ENCODE measurements around the gene TFF2. TPM values are rescaled to one million over a fixed set of nuclear protein-coding genes. Genes with fewer than 3 reads are reported as not detected.

TFF2 gene
- total and polyA plus RNA-seq, 11 donors = not detected

DNA sequence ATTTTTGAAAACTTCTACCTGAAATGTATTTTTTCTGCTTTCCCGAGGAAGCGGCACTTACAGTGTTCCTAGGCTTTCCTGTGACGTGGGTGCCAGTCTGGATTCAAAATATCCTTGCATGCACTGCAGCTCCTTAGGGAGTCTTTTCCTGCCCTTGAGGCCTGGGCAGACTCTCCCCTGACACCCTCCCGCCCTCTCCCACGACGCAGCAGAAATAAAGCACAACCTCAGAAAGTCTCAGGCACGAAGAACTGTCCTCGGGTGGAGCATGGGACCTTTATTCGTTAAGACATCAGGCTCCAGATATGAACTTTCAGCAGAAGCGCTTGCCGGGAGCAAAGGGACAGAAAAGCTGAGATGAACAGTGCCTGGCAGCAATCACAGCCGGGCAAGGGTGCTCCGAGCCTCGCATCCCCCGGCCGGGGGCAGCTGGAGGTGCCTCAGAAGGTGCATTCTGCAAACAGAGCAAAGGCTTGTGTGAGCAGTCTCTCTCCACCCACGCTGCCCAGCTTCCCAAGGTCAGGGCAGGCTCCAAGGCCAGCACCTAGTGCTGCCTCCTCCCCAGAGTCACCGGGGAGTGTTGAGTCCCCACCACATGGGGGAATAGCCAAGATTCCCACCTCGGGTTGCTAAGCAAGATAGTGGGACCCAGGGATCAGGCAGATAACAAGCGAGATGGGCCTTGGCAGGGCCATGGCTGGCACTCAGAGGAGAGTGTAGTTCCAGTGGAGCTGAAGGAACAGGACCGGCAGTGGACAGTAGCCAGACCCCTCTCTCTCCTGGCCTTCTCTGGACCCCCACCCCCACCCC is 38.8 kb downstream of the TFF2 start:
- 67 to 79% (median 72%) methylated on average over 16 to 21 of the region's 21 CpGs for WGBS, 4 donors
- peaks cover 0 to 30% (median 16%) of the 10 kb centered on the region in 12 donors for H3K4me1 ChIP-seq
- no peak for TF ChIP-seq POLR2A (IDR thresholded peaks at IDR 0.05)
- TF ChIP-seq, protein P1, sequence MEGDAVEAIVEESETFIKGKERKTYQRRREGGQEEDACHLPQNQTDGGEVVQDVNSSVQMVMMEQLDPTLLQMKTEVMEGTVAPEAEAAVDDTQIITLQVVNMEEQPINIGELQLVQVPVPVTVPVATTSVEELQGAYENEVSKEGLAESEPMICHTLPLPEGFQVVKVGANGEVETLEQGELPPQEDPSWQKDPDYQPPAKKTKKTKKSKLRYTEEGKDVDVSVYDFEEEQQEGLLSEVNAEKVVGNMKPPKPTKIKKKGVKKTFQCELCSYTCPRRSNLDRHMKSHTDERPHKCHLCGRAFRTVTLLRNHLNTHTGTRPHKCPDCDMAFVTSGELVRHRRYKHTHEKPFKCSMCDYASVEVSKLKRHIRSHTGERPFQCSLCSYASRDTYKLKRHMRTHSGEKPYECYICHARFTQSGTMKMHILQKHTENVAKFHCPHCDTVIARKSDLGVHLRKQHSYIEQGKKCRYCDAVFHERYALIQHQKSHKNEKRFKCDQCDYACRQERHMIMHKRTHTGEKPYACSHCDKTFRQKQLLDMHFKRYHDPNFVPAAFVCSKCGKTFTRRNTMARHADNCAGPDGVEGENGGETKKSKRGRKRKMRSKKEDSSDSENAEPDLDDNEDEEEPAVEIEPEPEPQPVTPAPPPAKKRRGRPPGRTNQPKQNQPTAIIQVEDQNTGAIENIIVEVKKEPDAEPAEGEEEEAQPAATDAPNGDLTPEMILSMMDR (IDR thresholded peaks at IDR 0.05) = no peak
- H3K27me3 ChIP-seq = peaks cover 0 to 22% (median 3%) of the 10 kb centered on the region in 9 donors
- no peak overlapping the region for H3K27ac ChIP-seq
- H3K9me3 ChIP-seq = no peaks in the 10 kb centered on the region
- no peaks in the 10 kb centered on the region for H3K36me3 ChIP-seq
- intact Hi-C loops (cut with DNase I) = loop anchor here in 5 of 10 donors (5.0 to 10.0 kb wide), 4 partner anchors 133 to 165 kb away; no protein-coding TSS in a partner anchor
- no peak overlapping the region for H3K4me3 ChIP-seq
- peak in 1 of 4 donors; percentile 27 for ATAC-seq
- DNase-seq = no peak

DNA sequence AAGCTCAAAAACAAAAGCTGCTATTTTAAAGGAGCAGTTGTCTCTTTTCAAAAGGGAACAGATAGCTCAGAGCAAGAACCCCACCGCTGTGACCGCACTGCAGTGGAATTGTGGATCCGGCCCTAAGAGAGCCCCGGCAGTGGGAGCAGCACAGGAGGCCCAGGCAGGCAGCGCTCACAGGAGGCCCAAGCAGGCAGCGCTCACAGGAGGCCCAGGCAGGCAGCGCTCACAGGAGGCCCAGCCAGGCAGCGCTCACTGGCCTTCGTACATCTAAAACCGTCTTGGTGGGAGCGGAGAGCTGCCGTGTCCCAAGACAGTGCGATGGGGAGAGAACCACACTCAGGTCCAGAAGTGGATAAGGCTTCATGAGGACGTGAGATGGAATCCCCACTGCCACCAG is 39.6 kb downstream of the TFF2 start:
- H3K27ac ChIP-seq = no peak overlapping the region
- no peak for TF ChIP-seq POLR2A (IDR thresholded peaks at IDR 0.05)
- TF ChIP-seq, protein P1 (IDR thresholded peaks at IDR 0.05) = no peak
- H3K4me1 ChIP-seq = peaks cover 0 to 30% (median 16%) of the 10 kb centered on the region in 12 donors
- intact Hi-C loops (cut with DNase I) = loop anchor here in 5 of 10 donors (5.0 to 10.0 kb wide), 4 partner anchors 134 to 164 kb away; no protein-coding TSS in a partner anchor
- no peak for DNase-seq
- 91 to 94% (median 92%) methylated on average over 14 of the region's 14 CpGs for WGBS, 4 donors
- no peaks in the 10 kb centered on the region for H3K36me3 ChIP-seq
- no peak for ATAC-seq
- peaks cover 0 to 30% (median 3%) of the 10 kb centered on the region in 9 donors for H3K27me3 ChIP-seq
- H3K4me3 ChIP-seq = no peak overlapping the region
- no peaks in the 10 kb centered on the region for H3K9me3 ChIP-seq

DNA sequence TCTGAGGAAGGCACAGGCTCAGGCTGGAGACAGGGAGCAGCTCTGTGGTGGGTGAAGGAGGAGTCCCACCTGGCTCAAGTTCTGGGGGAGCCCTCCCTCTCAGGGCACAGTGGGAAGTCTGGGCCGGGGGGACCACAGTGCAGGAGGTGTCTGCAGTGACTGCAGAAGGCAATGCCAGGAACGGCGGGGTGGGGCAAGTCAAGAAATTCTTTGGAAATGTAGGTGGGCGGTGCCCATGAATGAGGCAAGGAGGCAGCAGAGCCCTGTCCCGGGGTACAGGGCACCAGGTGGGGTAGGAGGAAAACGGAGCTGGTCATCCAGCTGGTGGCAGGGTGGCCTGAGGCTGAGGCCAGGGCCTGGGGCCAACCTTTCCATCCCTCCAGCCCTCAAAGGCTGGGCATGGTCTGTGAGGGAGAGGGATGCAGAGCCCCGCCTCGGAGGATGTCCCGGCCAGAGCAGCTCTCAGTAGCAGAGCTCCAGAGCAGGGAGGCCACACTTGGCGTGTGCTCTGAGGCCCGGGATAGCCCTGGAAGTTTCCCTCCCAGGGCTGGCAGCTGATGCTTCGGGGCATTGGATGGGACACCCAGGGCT is 40.3 kb downstream of the TFF2 start:
- Histone ChIP-seq H3K36me3 (no peaks in the 10 kb centered on the region), H3K27ac (no peak overlapping the region), H3K27me3 (peaks cover 0 to 30% (median 3%) of the 10 kb centered on the region in 9 donors), H3K4me1 (peaks cover 0 to 30% (median 16%) of the 10 kb centered on the region in 12 donors), H3K4me3 (no peak overlapping the region), H3K9me3 (no peaks in the 10 kb centered on the region)
- intact Hi-C loops (cut with DNase I) = loop anchor here in 5 of 10 donors (5.0 to 10.0 kb wide), 4 partner anchors 134 to 163 kb away; no protein-coding TSS in a partner anchor
- no peak for ATAC-seq
- DNase-seq = no peak
- WGBS, 4 donors = 78 to 91% (median 83%) methylated on average over 11 to 12 of the region's 12 CpGs
- TF ChIP-seq, protein P1 (IDR thresholded peaks at IDR 0.05) = no peak
- no peak for TF ChIP-seq POLR2A (IDR thresholded peaks at IDR 0.05)

DNA sequence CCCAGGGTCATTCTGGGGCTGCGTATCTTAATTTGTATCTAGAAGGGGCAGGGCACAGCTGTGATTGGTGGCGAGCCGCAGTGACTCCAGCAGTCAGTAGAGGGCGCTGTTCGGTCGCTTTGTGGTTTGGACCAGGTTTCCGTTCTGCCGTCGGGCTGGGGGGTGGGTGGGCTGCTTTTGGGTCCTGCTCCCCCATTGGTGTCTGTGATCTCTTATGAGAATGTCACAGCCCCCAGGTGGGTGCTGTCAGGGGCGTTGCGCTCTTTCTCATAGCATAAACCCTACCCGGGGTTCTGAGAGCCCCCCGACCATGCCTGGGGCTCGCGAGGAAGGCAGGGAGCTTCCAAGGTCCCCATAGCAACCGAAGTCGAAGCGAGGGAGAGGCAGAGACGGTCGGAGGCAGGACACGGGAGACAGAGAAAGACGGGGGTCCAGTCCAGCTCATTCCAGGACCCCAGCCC is 41.0 kb downstream of the TFF2 start:
- H3K27ac ChIP-seq = no peak overlapping the region
- DNase-seq = peak in 1 of 5 donors; percentile 52
- intact Hi-C loops (cut with DNase I) = loop anchor here in 6 of 10 donors (5.0 to 10.0 kb wide), 6 partner anchors 75 to 162 kb away; no protein-coding TSS in a partner anchor
- H3K4me1 ChIP-seq = peaks cover 0 to 30% (median 15%) of the 10 kb centered on the region in 12 donors
- peak; percentile 6 to 68 (median 48) for ATAC-seq
- H3K27me3 ChIP-seq = peaks cover 0 to 30% (median 3%) of the 10 kb centered on the region in 9 donors
- H3K9me3 ChIP-seq = no peaks in the 10 kb centered on the region
- H3K36me3 ChIP-seq = no peaks in the 10 kb centered on the region
- TF ChIP-seq POLR2A (IDR thresholded peaks at IDR 0.05) = no peak
- TF ChIP-seq, protein P1 (IDR thresholded peaks at IDR 0.05) = peak; percentile 58 to 76 (median 71)
- no peak overlapping the region for H3K4me3 ChIP-seq
- WGBS, 4 donors = 16 to 25% (median 21%) methylated on average over 15 to 22 of the region's 22 CpGs
